Measurements from ENCODE around the gene FYN.

GRCh38 chr6:111730864-111731263 is 142.4 kb downstream of the FYN start:
- TF ChIP-seq MBD4 (IDR thresholded peaks at IDR 0.05; ENCODE audit: borderline replicate concordance, low read length), result no peak
- TF ChIP-seq CREM (IDR thresholded peaks at IDR 0.05), result no peak
- TF ChIP-seq CREM (CRISPR knock-in tag; IDR thresholded peaks at IDR 0.05), result no peak
- no peak for TF ChIP-seq PLRG1 (conservative IDR thresholded peaks at IDR 0.05)
- no peak for TF ChIP-seq EZH2 (conservative IDR thresholded peaks at IDR 0.05; ENCODE audit: low read depth, low read length)

All from HepG2 (cell line).